Measurements from ENCODE around the gene THOC6. TPM values are rescaled to one million over a fixed set of nuclear protein-coding genes. Genes with fewer than 3 reads are reported as not detected.

Gene THOC6
- total RNA-seq, 1 experiment from 2014 or later: 68.2 TPM

GRCh38 chr16:3057181-3058138, 33.6 kb downstream of the THOC6 start:
- Histone ChIP-seq H3K4me1 (ENCODE audit: insufficient read depth, low read length) (no peaks in the 10 kb centered on the region), H4K5ac (ENCODE audit: insufficient read length, low read depth, low read length) (no peak overlapping the region), H2BK5ac (ENCODE audit: insufficient read length, low read length) (no peak overlapping the region), H3K18ac (ENCODE audit: insufficient read length, low read depth, low read length) (no peak overlapping the region), H3K14ac (ENCODE audit: insufficient read depth, low read length) (no peak overlapping the region; the same call in 1 of the 2 replicates), H3T11ph (ENCODE audit: low read length) (no peak overlapping the region), H2BK12ac (ENCODE audit: insufficient read length, low read depth, low read length) (no peak overlapping the region), H3K4me2 (ENCODE audit: insufficient read depth, insufficient read length, low read length) (peak overlapping the region; percentile 58), H2AFZ (ENCODE audit: low read length) (no peak overlapping the region), H3K79me2 (ENCODE audit: insufficient read depth, low read length) (no peaks in the 10 kb centered on the region), H3K79me1 (ENCODE audit: insufficient read depth, low read depth, low read length, poor library complexity, severe bottlenecking) (no peaks in the 10 kb centered on the region), H3K27ac (ENCODE audit: insufficient read length, low read depth, low read length) (no peak overlapping the region), H3K9me3 (ENCODE audit: control insufficient read depth, low read depth, low read length) (no peaks in the 10 kb centered on the region), H3K23me2 (ENCODE audit: insufficient read length, low read depth, low read length, poor library complexity, severe bottlenecking) (peaks cover 14% of the 10 kb centered on the region), H4K20me1 (ENCODE audit: control insufficient read depth, insufficient read depth, insufficient read length) (no peaks in the 10 kb centered on the region), H3K23ac (ENCODE audit: insufficient read length, low read depth, low read length) (no peak overlapping the region), H2AK5ac (ENCODE audit: insufficient read length, low read length) (no peak overlapping the region), H3K27me3 (ENCODE audit: insufficient read depth, low read length) (peaks cover 2% of the 10 kb centered on the region; the same call in 1 of the 2 replicates), H3K9ac (ENCODE audit: extremely low read depth, insufficient read length, low read length) (no peak overlapping the region), H4K91ac (ENCODE audit: insufficient read length, low read depth, low read length) (no peak overlapping the region), H2BK20ac (ENCODE audit: low read depth, low read length, poor library complexity, severe bottlenecking) (no peak overlapping the region), H3K4ac (ENCODE audit: low read depth, low read length) (no peak overlapping the region), H2BK120ac (ENCODE audit: low read depth, low read length, poor library complexity, severe bottlenecking) (no peak overlapping the region), H3K56ac (ENCODE audit: insufficient read length, low read depth, low read length) (no peak overlapping the region), H2BK15ac (ENCODE audit: low read depth, low read length) (no peak overlapping the region), H4K8ac (replicated peaks; ENCODE audit: insufficient read length, low read depth, low read length) (no peak overlapping the region)
- no peak for DNase-seq
- peaks cover 20 to 36% of the 10 kb centered on the region in 2 experiments for H3K4me1 Mint-ChIP-seq
- no peak for TF ChIP-seq CTCF (conservative IDR thresholded peaks at IDR 0.05)
- no CpG with 5 or more reads among the region's 22 CpGs for WGBS (ENCODE audit: extremely low coverage, insufficient read length, low lambda C conversion rate)
- peaks cover 34% of the 10 kb centered on the region for H3K27me3 Mint-ChIP-seq (ENCODE audit: low read depth)
- no peaks in the 10 kb centered on the region; a peak in 2 of 5 replicates for H3K9me3 Mint-ChIP-seq
- H3K27ac Mint-ChIP-seq: 0 out of 7 replicates have a peak overlapping the region, but pooled peaks of 1 of the 3 experiments have one; percentile 20
- H3K36me3 Mint-ChIP-seq (ENCODE audit: insufficient read depth in 1 of 3, low read depth in 3 of 3): peaks cover 6 to 24% (median 14%) of the 10 kb centered on the region in 3 experiments
- H3K4me3 Mint-ChIP-seq: peak overlapping the region; percentile 34 to 64; a peak in 3 of 5 replicates

Data from H9 (cell line).